HEK293 (cell line): ENCODE data around the gene LAMB2.

Experiments
- CTCF ChIA-PET: fragments of 350-600 bp; formaldehyde crosslinking; extraction: SDS; loops from one replicate; lab custom pipeline; 2021; ENCODE audit warnings: antibody characterized with exemption; lab: Yijun Ruan, JAX
- POLR2A ChIA-PET: fragments of 300-600 bp; formaldehyde crosslinking; extraction: SDS; loops from one replicate; lab custom pipeline; 2020; ENCODE audit warnings: antibody characterized with exemption, inconsistent platforms; lab: Yijun Ruan, JAX
- H3K27ac ChIP-seq: fragments of 200-500 bp; sonication (Bioruptor generic); 2 replicates; pipeline ENCODE4 v1.5.1; 2014; ENCODE audit warnings: low read depth, low read length, control low read depth, inconsistent platforms; ENCODE audit errors: extremely low read depth
- H3K36me3 ChIP-seq, 2 experiments: fragments of 200-500 bp in 1 of 2; sonication (Bioruptor generic) in 1 of 2; 1 replicate in 1 of 2; 2 replicates in 1 of 2; pipeline ENCODE4 v1.5.1; 2014 to 2017; ENCODE audit warnings: inconsistent platforms in 2 of 2, low read length in 2 of 2; ENCODE audit not compliant: control insufficient read depth in 2 of 2, insufficient read depth in 1 of 2
- H3K4me1 ChIP-seq: fragments of 200-500 bp; sonication (Bioruptor generic); 2 replicates; pipeline ENCODE4 v1.5.1; 2014; ENCODE audit warnings: mild to moderate bottlenecking, low read length, inconsistent platforms; ENCODE audit not compliant: control insufficient read depth, insufficient read depth
- H3K4me3 ChIP-seq: 2 replicates; pipeline ENCODE4 v1.5.1; 2011; ENCODE audit warnings: low read depth, mild to moderate bottlenecking, control low read depth, low read length, moderate library complexity
- H3K9me3 ChIP-seq: fragments of 200-500 bp; sonication (Bioruptor generic); 2 replicates; pipeline ENCODE4 v1.5.1; 2014; ENCODE audit warnings: low read depth, low read length, inconsistent platforms; ENCODE audit not compliant: control insufficient read depth, insufficient read depth
- GLIS2 ChIP-seq: fragments of 450-650 bp; formaldehyde crosslinking; IDR thresholded peaks from 2 replicates; pipeline ENCODE4 v1.5.1; 2016; ENCODE audit warnings: missing biosample characterization, missing genetic modification characterization
- HOXC10 ChIP-seq: sonication (generic); formaldehyde crosslinking; IDR thresholded peaks from 2 replicates; pipeline ENCODE4 v1.8.1; 2023; ENCODE audit warnings: mild to moderate bottlenecking, missing genetic modification reagents
- IKZF3 ChIP-seq: fragments of 450-650 bp; IDR thresholded peaks from 2 replicates; pipeline ENCODE4 v1.5.0; 2018; ENCODE audit warnings: missing biosample characterization, mild to moderate bottlenecking, missing genetic modification characterization, moderate library complexity
- KLF9 ChIP-seq: fragments of 450-650 bp; formaldehyde crosslinking; IDR thresholded peaks from 2 replicates; pipeline ENCODE4 v1.5.1; 2016; ENCODE audit warnings: missing biosample characterization, missing genetic modification characterization, low read depth
- MYNN ChIP-seq: fragments of 450-650 bp; formaldehyde crosslinking; IDR thresholded peaks from 2 replicates; pipeline ENCODE4 v1.5.1; 2016; ENCODE audit warnings: missing biosample characterization, missing genetic modification characterization, borderline replicate concordance
- REST ChIP-seq: fragments of 450-650 bp; formaldehyde crosslinking; IDR thresholded peaks from 2 replicates; pipeline ENCODE4 v1.5.1; 2016; ENCODE audit warnings: missing biosample characterization, missing genetic modification characterization
- SP7 ChIP-seq: fragments of 450-650 bp; formaldehyde crosslinking; IDR thresholded peaks from 2 replicates; pipeline ENCODE4 v1.5.1; 2016; ENCODE audit warnings: missing biosample characterization, missing genetic modification characterization
- ZBTB1 ChIP-seq: fragments of 450-650 bp; formaldehyde crosslinking; IDR thresholded peaks from 2 replicates; pipeline ENCODE4 v1.5.1; 2016; ENCODE audit warnings: missing biosample characterization, missing genetic modification characterization
- ZFHX2 ChIP-seq: fragments of 450-650 bp; formaldehyde crosslinking; conservative IDR thresholded peaks from 2 replicates; pipeline ENCODE4 v1.5.1; 2016; ENCODE audit warnings: missing biosample characterization, missing genetic modification characterization
- ZFP3 ChIP-seq: fragments of 450-650 bp; formaldehyde crosslinking; IDR thresholded peaks from 2 replicates; pipeline ENCODE4 v1.5.1; 2016; ENCODE audit warnings: low read depth, missing biosample characterization, missing genetic modification characterization
- ZNF112 ChIP-seq: fragments of 450-650 bp; formaldehyde crosslinking; IDR thresholded peaks from 2 replicates; pipeline ENCODE4 v1.5.0; 2017; ENCODE audit warnings: missing biosample characterization, missing genetic modification characterization
- ZNF114 ChIP-seq: fragments of 450-650 bp; formaldehyde crosslinking; IDR thresholded peaks from 2 replicates; pipeline ENCODE4 v1.5.0; 2017; ENCODE audit warnings: missing biosample characterization, missing genetic modification characterization
- ZNF174 ChIP-seq: fragments of 450-650 bp; formaldehyde crosslinking; IDR thresholded peaks from 2 replicates; pipeline ENCODE4 v1.5.0; 2017; ENCODE audit warnings: missing biosample characterization, mild to moderate bottlenecking, missing genetic modification characterization
- ZNF248 ChIP-seq: fragments of 450-650 bp; formaldehyde crosslinking; IDR thresholded peaks from 2 replicates; pipeline ENCODE4 v1.5.1; 2017; ENCODE audit warnings: missing biosample characterization, missing genetic modification characterization
- ZNF302 ChIP-seq: fragments of 450-650 bp; formaldehyde crosslinking; IDR thresholded peaks from 2 replicates; pipeline ENCODE4 v1.5.1; 2016; ENCODE audit warnings: missing biosample characterization, missing genetic modification characterization, low read depth
- ZNF335 ChIP-seq: fragments of 450-650 bp; formaldehyde crosslinking; conservative IDR thresholded peaks from 2 replicates; pipeline ENCODE4 v1.5.1; 2016; ENCODE audit warnings: missing biosample characterization, missing genetic modification characterization
- ZNF341 ChIP-seq: fragments of 450-650 bp; formaldehyde crosslinking; IDR thresholded peaks from 2 replicates; pipeline ENCODE4; 2016; ENCODE audit warnings: low read depth, missing biosample characterization, missing genetic modification characterization
- ZNF366 ChIP-seq: fragments of 450-650 bp; formaldehyde crosslinking; conservative IDR thresholded peaks from 2 replicates; pipeline ENCODE4 v1.5.1; 2016; ENCODE audit warnings: missing biosample characterization, missing genetic modification characterization
- ZNF426 ChIP-seq: fragments of 450-650 bp; formaldehyde crosslinking; IDR thresholded peaks from 2 replicates; pipeline ENCODE4 v1.5.1; 2017; ENCODE audit warnings: missing biosample characterization, missing genetic modification characterization, mild to moderate bottlenecking, inconsistent platforms, moderate library complexity
- ZNF473 ChIP-seq: fragments of 450-650 bp; formaldehyde crosslinking; IDR thresholded peaks from 2 replicates; pipeline ENCODE4 v1.5.1; 2017; ENCODE audit warnings: missing biosample characterization, missing genetic modification characterization
- ZNF561 ChIP-seq: fragments of 450-650 bp; IDR thresholded peaks from 2 replicates; pipeline ENCODE4 v1.5.1; 2018; ENCODE audit warnings: missing biosample characterization, missing genetic modification characterization, borderline replicate concordance
- ZNF600 ChIP-seq: fragments of 450-650 bp; formaldehyde crosslinking; IDR thresholded peaks from 2 replicates; pipeline ENCODE4 v1.5.1; 2016; ENCODE audit warnings: missing biosample characterization, missing genetic modification characterization
- ZNF639 ChIP-seq: fragments of 450-650 bp; formaldehyde crosslinking; IDR thresholded peaks from 2 replicates; pipeline ENCODE4 v1.5.1; 2016; ENCODE audit warnings: missing biosample characterization, missing genetic modification characterization
- ZNF658 ChIP-seq: fragments of 450-650 bp; formaldehyde crosslinking; IDR thresholded peaks from 2 replicates; pipeline ENCODE4; 2016; ENCODE audit warnings: missing biosample characterization, missing genetic modification characterization
- ZNF660 ChIP-seq: fragments of 450-650 bp; IDR thresholded peaks from 2 replicates; pipeline ENCODE4 v1.5.1; 2018; ENCODE audit warnings: missing biosample characterization, mild to moderate bottlenecking, missing genetic modification characterization
- ZNF707 ChIP-seq: fragments of 450-650 bp; formaldehyde crosslinking; IDR thresholded peaks from 2 replicates; pipeline ENCODE4 v1.5.1; 2016; ENCODE audit warnings: missing biosample characterization, missing genetic modification characterization
- TF ChIP-seq, protein P1 (sequence below): fragments of 450-650 bp; formaldehyde crosslinking; IDR thresholded peaks from 2 replicates; pipeline ENCODE4 v1.5.1; 2016; ENCODE audit warnings: missing biosample characterization, missing genetic modification characterization
- TF ChIP-seq, protein P2 (sequence below): fragments of 450-650 bp; formaldehyde crosslinking; IDR thresholded peaks from 2 replicates; pipeline ENCODE4 v1.5.1; 2016; ENCODE audit warnings: missing biosample characterization, missing genetic modification characterization

LAMB2 gene

DNA sequence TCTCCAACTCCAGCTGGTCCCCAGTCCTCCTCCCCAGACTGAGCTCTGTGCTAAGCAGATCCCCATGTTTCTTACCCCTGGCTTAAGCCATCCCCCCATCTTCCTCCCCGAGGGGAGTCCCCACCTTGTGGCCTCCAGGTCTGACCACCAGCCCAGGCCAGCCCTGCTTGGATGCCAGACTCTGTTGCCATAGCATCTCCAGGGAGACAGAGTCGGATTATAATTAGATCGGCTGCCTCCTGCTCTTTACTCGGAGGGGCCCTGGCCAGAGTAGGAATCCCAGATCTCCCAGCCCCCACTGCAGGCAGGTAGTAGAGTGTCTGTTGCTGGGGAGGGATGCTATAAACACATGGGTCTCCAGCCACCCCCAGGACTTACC is 40.9 kb upstream of the LAMB2 start:
- peaks cover 0 to 31% of the 10 kb centered on the region in 2 experiments; a peak in 1 of 3 replicates for H3K36me3 ChIP-seq
- TF ChIP-seq ZNF658 (tag by site-specific recombination) (no peak), MYNN (tag by site-specific recombination) (peak; percentile 85)
- peaks cover 7% of the 10 kb centered on the region for H3K4me1 ChIP-seq
- peak overlapping the region; percentile 14; the same call in 1 of the 2 replicates for H3K27ac ChIP-seq
- H3K9me3 ChIP-seq = no peaks in the 10 kb centered on the region
- no peak overlapping the region for H3K4me3 ChIP-seq
- POLR2A ChIA-PET = interaction anchor here (1.5 kb wide), 1 partner anchor 238 kb away, joined by 5 read pairs; the partner anchor contains the start of genes RHOA and TCTA
- CTCF ChIA-PET = interaction anchor here (0.7 kb wide), 1 partner anchor 95 kb away, joined by 3 read pairs; no protein-coding TSS in a partner anchor

- peaks cover 7% of the 10 kb centered on the region for H3K4me1 ChIP-seq
- peak; percentile 40; the same call in 1 of the 2 replicates for TF ChIP-seq KLF9 (tag by site-specific recombination)
- TF ChIP-seq, protein P1, sequence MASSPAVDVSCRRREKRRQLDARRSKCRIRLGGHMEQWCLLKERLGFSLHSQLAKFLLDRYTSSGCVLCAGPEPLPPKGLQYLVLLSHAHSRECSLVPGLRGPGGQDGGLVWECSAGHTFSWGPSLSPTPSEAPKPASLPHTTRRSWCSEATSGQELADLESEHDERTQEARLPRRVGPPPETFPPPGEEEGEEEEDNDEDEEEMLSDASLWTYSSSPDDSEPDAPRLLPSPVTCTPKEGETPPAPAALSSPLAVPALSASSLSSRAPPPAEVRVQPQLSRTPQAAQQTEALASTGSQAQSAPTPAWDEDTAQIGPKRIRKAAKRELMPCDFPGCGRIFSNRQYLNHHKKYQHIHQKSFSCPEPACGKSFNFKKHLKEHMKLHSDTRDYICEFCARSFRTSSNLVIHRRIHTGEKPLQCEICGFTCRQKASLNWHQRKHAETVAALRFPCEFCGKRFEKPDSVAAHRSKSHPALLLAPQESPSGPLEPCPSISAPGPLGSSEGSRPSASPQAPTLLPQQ (tag by site-specific recombination) = no peak
- no peak for TF ChIP-seq ZNF426
- no peak for TF ChIP-seq SP7 (tag by site-specific recombination)
- no peak for TF ChIP-seq REST
- peak; percentile 79 for TF ChIP-seq ZNF600
- TF ChIP-seq ZNF248 = no peak
- peak; percentile 26; the same call in 1 of the 2 replicates for TF ChIP-seq ZNF335 (tag by site-specific recombination)
- no peak for TF ChIP-seq ZNF366 (tag by site-specific recombination)
- TF ChIP-seq ZNF707 (tag by site-specific recombination) = no peak
- no peak for TF ChIP-seq ZFP3 (tag by site-specific recombination)
- peak; percentile 45; the same call in 1 of the 2 replicates for TF ChIP-seq ZNF341
- TF ChIP-seq ZNF112 (tag by site-specific recombination) = no peak
- TF ChIP-seq ZFHX2 (tag by site-specific recombination) = peak; percentile 59
- peak; percentile 9; the same call in 1 of the 2 replicates for TF ChIP-seq GLIS2 (tag by site-specific recombination)
- no peak for TF ChIP-seq ZBTB1
- TF ChIP-seq ZNF660 (tag by site-specific recombination) = 0 out of 2 replicates have a peak, but pooled peaks have one; percentile 39
- no peak for TF ChIP-seq HOXC10 (CRISPR knock-in tag)
- TF ChIP-seq ZNF639 (tag by site-specific recombination) = no peak
- TF ChIP-seq ZNF561 (tag by site-specific recombination) = no peak
- no peak for TF ChIP-seq ZNF473 (tag by site-specific recombination)
- TF ChIP-seq, protein P2, sequence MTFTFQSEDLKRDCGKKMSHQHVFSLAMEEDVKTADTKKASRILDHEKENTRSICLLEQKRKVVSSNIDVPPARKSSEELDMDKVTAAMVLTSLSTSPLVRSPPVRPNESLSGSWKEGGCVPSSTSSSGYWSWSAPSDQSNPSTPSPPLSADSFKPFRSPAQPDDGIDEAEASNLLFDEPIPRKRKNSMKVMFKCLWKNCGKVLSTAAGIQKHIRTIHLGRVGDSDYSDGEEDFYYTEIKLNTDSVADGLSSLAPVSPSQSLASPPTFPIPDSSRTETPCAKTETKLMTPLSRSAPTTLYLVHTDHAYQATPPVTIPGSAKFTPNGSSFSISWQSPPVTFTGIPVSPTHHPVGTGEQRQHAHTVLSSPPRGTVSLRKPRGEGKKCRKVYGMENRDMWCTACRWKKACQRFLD (tag by site-specific recombination) = no peak
- TF ChIP-seq IKZF3 (tag by site-specific recombination) = peak; percentile 81
- TF ChIP-seq ZNF114 (tag by site-specific recombination) = no peak
- no peak for TF ChIP-seq ZNF174 (tag by site-specific recombination)
- no peak for TF ChIP-seq ZNF302 (tag by site-specific recombination)
These were observed 40.4 kb upstream of the LAMB2 start for GRCh38 chr3:49173116-49173791.

More at GRCh38 chr3:49173116-49173791, 40.4 kb upstream of the LAMB2 start:
- ChIA-PET POLR2A (interaction anchor here (0.5 to 1.5 kb wide), 2 partner anchors 170 to 239 kb away, joined by 5 to 8 read pairs; partner anchors contain the start of genes RHOA and TCTA), CTCF (interaction anchor here (0.7 kb wide), 1 partner anchor 95 kb away, joined by 3 read pairs; no protein-coding TSS in a partner anchor)
- H3K9me3 ChIP-seq = no peaks in the 10 kb centered on the region
- peaks cover 0 to 31% of the 10 kb centered on the region in 2 experiments; a peak in 1 of 3 replicates for H3K36me3 ChIP-seq
- H3K4me3 ChIP-seq = no peak overlapping the region
- peak overlapping the region; percentile 69; the same call in 1 of the 2 replicates for H3K27ac ChIP-seq
